ENCODE measurements around the gene DERA.
"Not testable (repeated sequence)": the region's sequence is repeated elsewhere in the genome, so short reads cannot be mapped to it uniquely, and the experiment has no call there.

Gene DERA

GRCh38 chr12:15971211-15971610, 60.1 kb downstream of the DERA start:
- DNase-seq, result no peak

DNA sequence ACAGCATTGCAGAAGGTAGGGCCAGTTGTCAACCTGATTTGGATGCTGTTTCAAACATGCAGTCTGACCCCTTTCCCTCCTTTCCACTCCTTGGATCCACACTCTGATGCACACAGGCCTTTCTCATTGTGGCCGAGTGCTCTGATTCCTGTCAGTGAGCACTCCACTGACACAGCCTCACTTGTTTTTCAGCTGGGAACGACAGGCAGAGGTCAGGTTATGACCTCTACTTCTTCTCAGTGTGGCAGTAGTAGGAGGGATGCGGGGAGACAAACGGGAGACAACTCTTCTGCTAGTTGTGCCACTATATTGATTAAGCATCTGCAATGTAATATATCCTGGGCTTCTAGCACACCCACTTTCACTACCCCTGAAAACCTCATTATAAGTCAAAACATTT, 61.8 kb downstream of the DERA start:
- no peak for DNase-seq

DNA sequence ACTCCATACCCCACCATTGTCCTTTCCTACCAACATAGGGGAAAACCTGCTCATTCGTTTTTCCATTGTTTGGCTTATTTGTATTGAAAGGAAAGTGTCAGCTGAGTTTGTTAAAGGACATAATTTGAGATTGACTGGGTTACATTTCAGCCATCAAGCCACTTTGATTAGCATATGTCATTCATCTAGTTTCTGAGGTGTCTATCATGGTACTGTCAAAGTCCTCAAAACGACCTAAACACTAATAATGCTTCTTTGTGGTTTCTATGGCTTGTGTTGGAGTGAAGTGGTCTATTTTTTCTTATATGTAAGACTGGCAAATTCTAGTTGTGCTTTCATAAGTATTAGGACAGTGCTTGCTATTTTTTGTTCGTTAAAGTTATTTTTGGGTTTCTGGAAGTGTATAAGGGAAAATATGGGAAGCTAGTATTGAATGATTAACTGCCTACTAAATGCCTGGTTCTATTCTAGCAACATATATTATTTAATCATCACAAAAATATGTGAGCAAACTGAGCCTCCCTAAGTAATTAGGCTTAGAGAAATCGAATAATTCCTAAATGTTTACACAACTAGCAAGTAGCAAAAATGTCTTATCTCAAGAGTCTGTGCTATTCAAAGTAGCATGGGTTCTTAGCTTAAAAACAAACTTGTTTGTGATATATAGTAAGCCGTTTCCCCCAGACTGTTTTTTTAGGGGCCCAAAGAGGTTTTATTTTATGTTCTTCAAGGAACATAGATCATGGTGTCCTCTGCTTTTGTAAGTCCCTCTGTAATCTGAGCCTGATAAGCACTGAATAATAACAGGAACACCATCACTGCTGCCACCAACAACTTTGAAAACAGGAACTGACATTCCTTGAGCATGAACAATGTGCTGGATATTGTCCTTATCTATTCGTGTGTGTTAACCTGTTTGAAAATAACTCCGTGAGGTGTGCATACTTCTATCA, 67.1 kb downstream of the DERA start:
- no peak for DNase-seq

DNA sequence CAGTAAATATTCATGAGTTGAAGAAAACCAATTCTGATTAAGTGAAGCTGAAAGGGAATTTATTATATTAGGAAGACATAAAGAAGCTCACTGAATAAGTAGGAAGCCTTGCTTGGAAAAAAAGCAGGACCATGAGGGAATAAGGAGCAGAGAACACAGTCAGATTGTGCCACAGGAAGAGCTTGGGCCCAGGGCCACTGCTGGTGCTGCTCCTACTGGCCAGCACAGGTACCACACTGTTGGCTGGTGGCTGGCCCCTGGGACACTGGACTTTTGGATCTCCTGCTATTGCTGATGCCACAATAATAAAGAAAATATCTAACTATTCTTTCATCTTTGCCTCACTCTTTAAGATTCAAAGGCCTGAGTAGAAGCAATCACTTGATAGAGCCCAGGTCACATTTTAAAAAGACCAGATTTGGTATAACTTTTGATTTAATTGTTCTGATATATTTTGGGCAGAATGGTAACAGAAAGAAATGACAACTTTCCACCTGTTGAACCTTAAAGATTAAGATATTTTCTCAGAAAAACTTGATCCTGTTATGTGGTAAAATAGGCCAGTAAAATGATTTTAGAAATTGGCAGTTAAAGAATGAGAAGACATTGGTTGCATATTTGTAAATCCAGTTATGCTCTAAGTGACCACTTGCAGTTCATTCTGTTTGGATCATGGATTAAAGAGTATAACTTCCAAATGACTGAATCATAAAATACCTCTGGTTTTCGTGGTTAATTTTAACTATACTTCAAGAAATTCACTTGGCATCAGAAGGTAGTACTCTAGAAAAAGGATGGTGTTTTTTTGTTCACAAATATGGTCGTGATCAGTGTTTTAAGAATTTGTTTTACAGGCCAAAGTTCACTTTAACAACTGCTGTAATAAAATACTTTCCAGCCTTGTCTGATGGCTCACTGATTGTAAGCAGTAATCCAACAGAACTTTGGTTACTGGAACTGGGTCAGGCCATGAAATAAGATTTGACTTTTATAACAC, 68.3 kb downstream of the DERA start:
- no peak for DNase-seq

- DNase-seq, result no peak
These were observed 70.9 kb downstream of the DERA start for GRCh38 chr12:15982071-15982470.

DNA sequence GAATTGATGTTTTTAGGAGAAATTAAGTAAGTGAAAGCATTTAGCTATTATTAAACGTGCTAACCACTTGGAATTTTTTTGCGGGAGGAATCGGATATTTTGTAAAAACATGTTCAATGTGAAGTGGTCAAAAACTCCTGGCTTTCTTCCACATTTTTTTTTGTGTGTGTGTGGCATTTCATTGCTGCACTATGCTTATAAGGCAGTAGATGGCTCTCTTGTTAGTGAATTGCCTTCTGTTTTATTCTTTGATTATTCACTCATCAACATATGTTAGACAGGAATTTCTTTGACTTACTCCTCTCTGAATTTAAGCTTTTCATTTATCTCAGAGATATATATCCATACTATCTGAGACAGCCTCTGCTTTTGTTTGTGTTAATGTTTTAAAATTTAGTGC, 71.3 kb downstream of the DERA start:
- no peak for DNase-seq

GRCh38 chr12:15982921-15983320, 71.8 kb downstream of the DERA start:
- no peak for DNase-seq

GRCh38 chr12:15984097-15984800, 73.1 kb downstream of the DERA start:
- no peak for DNase-seq

- DNase-seq, result no peak
These were observed 73.8 kb downstream of the DERA start for GRCh38 chr12:15984963-15985362.

GRCh38 chr12:15987696-15988095, 76.6 kb downstream of the DERA start:
- DNase-seq, result no peak

GRCh38 chr12:15988983-15989755, 78.0 kb downstream of the DERA start:
- DNase-seq, result no peak

- no peak for DNase-seq
These were observed 84.7 kb downstream of the DERA start for GRCh38 chr12:15995801-15996200.

GRCh38 chr12:15996254-15996653, 85.1 kb downstream of the DERA start:
- DNase-seq, result no peak

DNA sequence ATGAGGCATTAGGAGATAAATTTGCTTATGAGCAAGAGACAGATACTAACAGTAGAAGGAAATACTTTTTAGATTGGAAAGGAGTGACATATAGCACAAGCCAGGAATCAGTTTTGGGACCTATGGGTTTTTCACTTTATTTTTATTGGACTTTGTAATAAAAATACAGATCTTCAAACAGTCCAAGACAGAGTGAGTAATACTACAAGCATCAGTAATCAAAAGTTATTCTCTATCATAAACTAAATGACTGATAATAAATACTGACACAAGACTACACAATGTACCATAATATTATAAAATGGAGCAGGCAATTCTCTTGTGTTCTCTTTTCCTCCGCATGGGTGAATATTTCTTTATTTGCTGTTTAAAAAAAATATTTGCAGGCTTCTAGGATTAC, 85.8 kb downstream of the DERA start:
- no peak for DNase-seq

GRCh38 chr12:15997910-15998309, 86.8 kb downstream of the DERA start:
- no peak for DNase-seq

GRCh38 chr12:16002880-16003279, 91.7 kb downstream of the DERA start:
- DNase-seq, result no peak

DNA sequence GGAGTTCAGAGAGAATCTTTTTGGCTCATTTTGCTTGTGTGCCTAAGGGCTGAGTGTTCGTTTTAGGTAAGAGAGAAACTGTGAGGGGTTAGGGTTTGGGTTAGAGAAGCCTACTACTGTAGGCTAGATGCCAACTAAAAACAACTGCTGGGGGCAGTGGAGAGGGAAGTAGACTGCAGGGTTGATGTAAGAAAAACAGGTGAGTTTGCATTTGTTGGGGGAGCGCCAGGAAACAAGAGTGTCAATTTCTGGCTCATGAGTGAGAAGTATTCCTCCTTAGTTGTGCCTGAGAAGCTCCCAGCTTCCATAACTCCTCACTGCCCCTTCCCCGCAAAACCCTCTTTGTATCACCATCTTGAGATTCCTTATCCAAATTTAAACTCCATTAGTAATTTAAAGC, 92.3 kb downstream of the DERA start:
- DNase-seq, result no peak

GRCh38 chr12:16006752-16007151, 95.6 kb downstream of the DERA start:
- DNase-seq, result no peak

- DNase-seq, result no peak
These were observed 97.3 kb downstream of the DERA start for GRCh38 chr12:16008421-16008824.

DNA sequence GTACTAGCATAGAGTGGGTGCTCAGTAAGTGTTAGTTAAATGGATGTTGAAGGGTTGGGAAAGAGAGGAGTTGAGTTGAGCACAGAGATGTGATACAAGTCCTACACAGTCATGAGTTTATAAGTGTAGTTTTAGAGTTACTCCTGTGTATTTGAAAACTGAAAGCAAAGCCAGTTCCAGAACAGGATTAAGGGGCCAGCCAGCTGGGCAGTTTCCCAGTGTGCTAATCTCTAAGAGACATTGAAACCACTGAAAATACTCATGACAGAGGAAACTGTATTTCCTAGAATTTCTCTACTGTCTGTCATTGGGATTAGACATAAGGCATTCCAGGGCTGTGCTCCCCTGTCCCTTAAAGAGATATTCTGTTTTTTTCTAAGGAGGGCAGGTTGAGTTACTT, 101.0 kb downstream of the DERA start:
- no peak for DNase-seq

- DNase-seq, result not testable (repeated sequence)
These were observed 102.6 kb downstream of the DERA start for GRCh38 chr12:16013722-16014121.

GRCh38 chr12:16014394-16014793, 103.3 kb downstream of the DERA start:
- DNase-seq, result not testable (repeated sequence)
